Measurements from ENCODE around the gene STRIT1.
"Not testable (repeated sequence)": the region's sequence is repeated elsewhere in the genome, so short reads cannot be mapped to it uniquely, and the experiment has no call there.

The STRIT1 gene

GRCh38 chr3:155312781-155313180 lies 19.3 kb upstream of the STRIT1 start:
- DNase-seq = no peak

- no peak for DNase-seq
These were observed 16.1 kb upstream of the STRIT1 start for GRCh38 chr3:155309581-155309980.

- DNase-seq = no peak
These were observed 15.3 kb upstream of the STRIT1 start for GRCh38 chr3:155308831-155309230.

- no peak for DNase-seq
These were observed 13.7 kb upstream of the STRIT1 start for GRCh38 chr3:155307183-155307582.

- DNase-seq = no peak
These were observed 10.9 kb upstream of the STRIT1 start for GRCh38 chr3:155304394-155304793.

- no peak for DNase-seq
These were observed 10.1 kb upstream of the STRIT1 start for GRCh38 chr3:155303540-155304097.

- DNase-seq = no peak
These were observed 9.4 kb upstream of the STRIT1 start for GRCh38 chr3:155302891-155303290.

- DNase-seq = no peak
These were observed 9.0 kb upstream of the STRIT1 start for GRCh38 chr3:155302481-155302880.

- DNase-seq = no peak
These were observed 3.6 kb upstream of the STRIT1 start for GRCh38 chr3:155297100-155297499.

- no peak for DNase-seq
These were observed 2.9 kb upstream of the STRIT1 start for GRCh38 chr3:155296413-155296812.

- no peak for DNase-seq
These were observed 790 bp downstream of the STRIT1 start for GRCh38 chr3:155292693-155293092.

- DNase-seq = no peak
These were observed 1.4 kb downstream of the STRIT1 start for GRCh38 chr3:155292133-155292532.

GRCh38 chr3:155286736-155287135 lies 6.7 kb downstream of the STRIT1 start:
- no peak for DNase-seq

GRCh38 chr3:155285936-155286335 lies 7.5 kb downstream of the STRIT1 start:
- DNase-seq = no peak

- DNase-seq = no peak
These were observed 10.1 kb downstream of the STRIT1 start for GRCh38 chr3:155283092-155284056.

GRCh38 chr3:155282385-155283091 lies 10.9 kb downstream of the STRIT1 start:
- no peak for DNase-seq

- no peak for DNase-seq
These were observed 11.6 kb downstream of the STRIT1 start for GRCh38 chr3:155281912-155282311.

GRCh38 chr3:155276089-155276488 lies 17.4 kb downstream of the STRIT1 start:
- DNase-seq = not testable (repeated sequence)

GRCh38 chr3:155275159-155275754 lies 18.2 kb downstream of the STRIT1 start:
- DNase-seq = not testable (repeated sequence)

GRCh38 chr3:155274435-155274834 lies 19.0 kb downstream of the STRIT1 start:
- not testable (repeated sequence) for DNase-seq

- DNase-seq = no peak
These were observed 22.2 kb downstream of the STRIT1 start for GRCh38 chr3:155271343-155271613.

GRCh38 chr3:155270485-155271342 lies 22.8 kb downstream of the STRIT1 start:
- no peak for DNase-seq

- DNase-seq = no peak
These were observed 23.4 kb downstream of the STRIT1 start for GRCh38 chr3:155270063-155270462.

Data from activated naive CD4-positive, alpha-beta T cell treated with Interleukin-2 at 50 U/mL for 16 hours (primary cell).